Fibroblast of peridontal ligament (primary cell): ENCODE measurements around the gene SCFD1.
A peak's percentile ranks its signal among the peaks of the same experiment; 100 is the strongest.
"Not testable (repeated sequence)": the region's sequence is repeated elsewhere in the genome, so short reads cannot be mapped to it uniquely, and the experiment has no call there.

Experiments
- DNase-seq: peaks from one replicate; pipeline ENCODE4 v3.0.0-alpha.2; 2010; ENCODE audit errors: extremely low read depth

Gene SCFD1

GRCh38 chr14:30608533-30609006, 13.5 kb upstream of the SCFD1 start:
- DNase-seq: peak; percentile 41

- peak; percentile 89 for DNase-seq
Observed at GRCh38 chr14:30610787-30611343, 11.3 kb upstream of the SCFD1 start.

DNA sequence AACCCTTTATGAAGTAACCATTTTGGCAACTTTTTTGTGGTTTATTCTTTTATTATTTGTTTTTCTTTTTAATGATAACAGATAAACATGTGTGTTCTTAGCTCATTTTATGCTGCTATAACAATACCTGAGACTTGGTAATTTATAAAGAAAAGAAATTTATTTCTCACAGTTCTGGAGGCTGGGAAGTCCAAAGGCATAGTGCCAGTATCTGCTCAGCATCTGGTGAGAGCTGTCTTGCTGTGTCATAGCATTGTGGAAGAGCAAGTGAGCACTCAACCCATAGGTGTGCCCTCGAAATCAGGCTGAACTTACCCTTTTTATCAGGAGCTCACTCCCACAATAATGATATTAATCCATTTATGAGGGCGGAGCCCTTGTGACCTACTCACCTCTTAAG, 8.0 kb upstream of the SCFD1 start:
- DNase-seq: no peak

DNA sequence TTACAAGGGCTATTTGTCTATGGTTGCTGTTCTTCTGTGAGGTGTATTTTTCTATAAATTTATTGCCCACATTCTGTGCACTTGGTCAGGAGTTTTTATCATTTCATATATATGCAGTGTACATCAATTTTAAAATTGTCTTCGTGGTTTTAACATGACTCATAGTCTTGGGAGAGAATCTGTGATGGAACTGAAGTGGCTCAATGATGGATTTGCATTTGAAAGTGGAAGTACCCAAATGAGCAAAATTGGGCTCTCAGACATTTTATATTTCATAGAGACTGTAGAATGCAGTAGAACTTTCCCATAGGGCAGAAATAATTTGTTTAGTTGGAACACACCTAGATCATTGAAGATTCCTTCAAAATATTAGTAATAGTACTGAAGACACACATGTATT, 1.9 kb upstream of the SCFD1 start:
- peak; percentile 73 for DNase-seq

DNA sequence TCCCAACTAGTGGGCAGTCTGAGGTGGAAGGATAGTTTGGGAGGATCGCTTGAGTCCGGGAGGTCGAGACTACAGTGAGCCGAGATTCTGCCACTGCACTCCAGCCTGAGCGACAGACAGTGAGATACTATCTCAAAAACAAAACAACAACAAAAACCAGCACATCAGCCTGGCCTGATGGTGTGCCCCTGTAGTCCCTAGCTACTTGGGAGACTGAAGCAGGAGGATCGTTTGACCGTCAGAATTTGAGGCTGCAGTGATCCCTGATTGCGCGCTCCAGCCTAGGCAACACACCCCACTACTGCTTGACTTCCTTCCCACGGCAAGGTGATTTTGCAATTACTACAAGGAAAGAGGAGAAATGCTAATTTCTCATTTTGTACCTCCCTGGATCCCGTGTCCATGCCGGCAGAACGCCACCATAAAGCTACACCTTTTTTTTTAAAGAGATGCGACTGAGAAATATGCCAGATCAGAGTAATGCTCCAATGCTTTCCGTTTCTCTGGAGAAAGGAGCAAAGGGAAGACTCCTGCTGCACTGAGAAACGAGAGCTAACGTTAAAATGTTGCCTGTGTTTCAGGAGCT, 672 bp upstream of the SCFD1 start:
- DNase-seq: no peak

GRCh38 chr14:30623412-30624131, 1.5 kb downstream of the SCFD1 start:
- no peak for DNase-seq

GRCh38 chr14:30624132-30624423, 2.0 kb downstream of the SCFD1 start:
- no peak for DNase-seq

GRCh38 chr14:30625533-30625932, 3.4 kb downstream of the SCFD1 start:
- no peak for DNase-seq

GRCh38 chr14:30629432-30629831, 7.3 kb downstream of the SCFD1 start:
- DNase-seq: peak; percentile 44

- DNase-seq: no peak
Observed at GRCh38 chr14:30630248-30630647, 8.1 kb downstream of the SCFD1 start.

- no peak for DNase-seq
Observed at GRCh38 chr14:30632730-30633129, 10.6 kb downstream of the SCFD1 start.

GRCh38 chr14:30638926-30639325, 16.8 kb downstream of the SCFD1 start:
- no peak for DNase-seq

GRCh38 chr14:30641207-30641606, 19.1 kb downstream of the SCFD1 start:
- DNase-seq: no peak

- not testable (repeated sequence) for DNase-seq
Observed at GRCh38 chr14:30644462-30644861, 22.3 kb downstream of the SCFD1 start.

DNA sequence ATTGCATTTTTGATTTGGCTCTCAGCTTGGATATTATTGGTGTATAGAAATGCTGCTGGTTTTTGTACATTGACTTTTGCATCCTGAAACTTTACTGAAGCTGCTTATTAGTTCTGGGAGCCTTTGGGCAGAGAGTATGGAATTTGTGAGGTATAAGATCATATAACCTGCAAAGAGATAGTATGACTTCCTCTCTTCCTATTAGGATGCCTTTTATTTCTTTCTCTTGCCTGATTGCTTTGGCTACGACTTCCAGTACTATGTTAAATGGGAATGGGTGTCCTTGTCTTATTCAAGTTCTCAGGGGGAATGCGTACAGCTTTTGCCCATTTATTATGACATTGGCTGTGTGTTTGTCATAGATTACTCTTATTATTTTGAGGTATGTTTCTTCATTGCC, 23.5 kb downstream of the SCFD1 start:
- no peak for DNase-seq

DNA sequence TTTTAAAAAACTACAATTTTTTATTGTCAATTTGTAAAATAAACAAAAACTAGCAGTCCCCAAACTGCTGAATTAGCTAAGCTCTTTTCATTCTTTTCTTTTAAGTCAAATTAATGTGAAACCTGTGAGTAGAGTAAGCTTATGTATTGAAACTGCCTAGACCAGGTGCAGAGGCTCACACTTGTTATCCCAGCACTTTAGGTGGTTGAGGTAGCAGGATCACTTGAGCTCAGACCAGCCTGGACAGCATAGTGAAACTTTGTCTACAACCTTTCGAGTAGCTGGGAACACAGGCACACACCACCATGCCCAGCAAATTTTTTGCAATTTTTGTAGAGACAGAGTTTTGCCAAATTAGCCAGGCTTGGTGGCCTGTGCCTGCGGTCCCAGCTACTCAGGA, 26.4 kb downstream of the SCFD1 start:
- no peak for DNase-seq

- no peak for DNase-seq
Observed at GRCh38 chr14:30651937-30652336, 29.8 kb downstream of the SCFD1 start.

DNA sequence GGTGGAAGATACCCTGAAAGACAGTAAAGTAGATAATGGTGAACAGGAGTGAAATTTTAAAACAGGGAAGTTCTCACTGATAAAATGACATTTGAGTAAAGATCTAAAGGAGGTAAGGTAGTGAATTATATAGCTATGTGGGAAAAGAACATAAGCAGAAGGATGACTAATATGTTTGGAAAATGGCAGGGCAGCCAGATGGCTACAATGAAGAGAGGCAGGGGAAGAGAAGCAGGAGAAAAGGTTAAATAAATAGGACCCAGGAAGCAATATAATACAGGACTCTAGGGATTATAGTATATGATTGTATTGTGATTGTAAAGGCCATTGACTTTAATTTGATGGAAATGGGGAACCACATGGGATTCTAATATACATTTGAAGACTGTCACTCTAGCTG, 33.0 kb downstream of the SCFD1 start:
- peak; percentile 12 for DNase-seq

DNA sequence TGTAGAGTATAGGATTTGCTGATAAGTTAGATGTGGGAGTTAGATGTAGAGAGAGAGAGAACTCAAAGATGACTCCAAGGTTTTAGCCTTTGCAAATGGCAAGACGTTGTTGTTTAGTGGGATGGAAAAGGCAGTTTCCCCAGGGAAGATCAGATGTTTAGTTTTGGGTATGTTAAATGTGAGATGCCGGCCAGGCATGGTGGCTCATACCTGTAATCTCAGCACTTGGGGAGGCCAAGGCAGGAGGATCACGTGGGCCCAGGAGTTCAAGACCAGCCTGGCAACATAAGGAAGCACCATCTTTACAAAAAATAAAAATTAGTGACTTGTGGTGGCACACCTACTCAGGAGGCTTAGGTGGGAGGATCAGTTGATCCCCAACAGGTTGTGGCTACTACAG, 33.5 kb downstream of the SCFD1 start:
- no peak for DNase-seq

- peak; percentile 39 for DNase-seq
Observed at GRCh38 chr14:30656190-30656632, 34.1 kb downstream of the SCFD1 start.

- no peak for DNase-seq
Observed at GRCh38 chr14:30657050-30657449, 34.9 kb downstream of the SCFD1 start.

DNA sequence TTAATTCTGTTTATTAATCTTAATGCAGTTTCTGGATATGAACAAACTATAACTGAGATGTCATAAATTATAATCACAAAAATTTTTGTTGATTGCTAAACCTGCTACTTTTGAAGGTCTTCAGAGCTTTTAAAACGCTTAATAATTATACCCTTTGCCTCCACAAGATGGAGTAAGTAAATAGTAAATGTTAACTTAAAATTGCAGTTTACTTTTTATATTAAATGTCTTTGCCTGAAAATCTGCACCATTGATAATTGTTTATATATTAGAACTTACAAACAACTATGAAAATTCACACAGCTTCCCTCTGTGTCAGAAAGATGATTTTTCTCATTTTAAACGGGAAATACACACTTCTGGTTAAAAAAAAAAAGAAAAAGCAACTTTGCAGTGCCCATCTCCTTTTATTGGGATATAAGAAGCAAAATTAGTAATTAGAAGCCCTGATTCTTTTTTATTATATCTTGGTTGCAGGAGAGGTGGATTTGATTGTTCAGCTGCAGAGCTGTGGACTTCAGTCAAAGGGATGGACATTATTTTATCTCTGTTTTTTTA, 35.6 kb downstream of the SCFD1 start:
- peak; percentile 37 for DNase-seq

GRCh38 chr14:30658645-30659044, 36.5 kb downstream of the SCFD1 start:
- DNase-seq: no peak
